ENCODE data around the gene GDPD5. TPM values are rescaled to one million over a fixed set of nuclear protein-coding genes. Genes with fewer than 3 reads are reported as not detected.

Gene GDPD5
- total and polyA plus RNA-seq, 10 of the 15 experiments (the other 5 are each of a cell fraction or from before 2014, with no cell fraction given): 0.10 to 30.0 (median 6.7) TPM

GRCh38 chr11:75450236-75450635 lies 75.5 kb downstream of the GDPD5 start:
- in situ Hi-C loops (cut with MboI) (no loop called here), intact Hi-C loops (cut with micrococcal nuclease; ENCODE audit: unreplicated experiment) (no loop called here)
- Histone ChIP-seq H3K27ac (ENCODE audit: control insufficient read depth, insufficient read depth) (no peak overlapping the region), H4K20me1 (ENCODE audit: control insufficient read depth, insufficient read depth) (no peaks in the 10 kb centered on the region), H3K79me2 (ENCODE audit: control insufficient read depth, insufficient read depth, low read length) (no peaks in the 10 kb centered on the region), H3K4me3 (no peak overlapping the region), H3K4me1 (ENCODE audit: control insufficient read depth, insufficient read depth, low read length) (no peaks in the 10 kb centered on the region), H3K27me3 (replicated peaks in 1 of 2; ENCODE audit: control insufficient read depth in 2 of 2, insufficient read depth in 2 of 2, low read length in 1 of 2) (no peaks in the 10 kb centered on the region), H2AFZ (ENCODE audit: control insufficient read depth, low read depth, low read length) (no peak overlapping the region), H3K36me3 (ENCODE audit: control insufficient read depth in 2 of 2, insufficient read depth in 2 of 2, low read length in 1 of 2) (no peaks in the 10 kb centered on the region), H3K4me2 (ENCODE audit: control insufficient read depth, insufficient read depth) (no peak overlapping the region), H3K9me3 (replicated peaks; ENCODE audit: control insufficient read depth, insufficient read depth, low read length) (no peaks in the 10 kb centered on the region; the same call in 2 of the 3 replicates), H3K9ac (ENCODE audit: control insufficient read depth, insufficient read depth, low read length) (no peak overlapping the region)
- RAD21 ChIA-PET (ENCODE audit: unreplicated experiment): no interaction called here
- SMC1A ChIA-PET (ENCODE audit: uncharacterized antibody, unreplicated experiment): interaction anchor here (1.7 kb wide), 1 partner anchor 83 kb away, joined by 5 read pairs; no protein-coding TSS in a partner anchor
- FAIRE-seq (no peak), DNase-seq (ENCODE audit: low read depth, low spot score) (no peak), ATAC-seq (no peak)
- POLR2A ChIA-PET: no interaction called here
- BruUV-seq (replicated peaks): no TSS peak
- no peak for TF ChIP-seq TARDBP (IDR thresholded peaks at IDR 0.05; ENCODE audit: borderline replicate concordance)
- TF ChIP-seq ZNF592 (IDR thresholded peaks at IDR 0.05): no peak
- CTCF ChIA-PET: interaction anchor here (0.6 to 3.0 kb wide), 4 partner anchors 19 to 80 kb away, joined by 3 to 17 read pairs (median 5); no protein-coding TSS in a partner anchor
- 78% methylated on average over 6 of the region's 7 CpGs for WGBS (ENCODE audit: insufficient coverage, insufficient replicate concordance, low lambda C conversion rate, missing lambda C conversion rate)

- no peak overlapping the region for H3K27ac ChIP-seq (ENCODE audit: control insufficient read depth, insufficient read depth)
- ATAC-seq (no peak), DNase-seq (ENCODE audit: low read depth, low spot score) (no peak), FAIRE-seq (no peak)
- ChIA-PET CTCF (interaction anchor here (0.6 to 1.1 kb wide), 2 partner anchors 19 to 104 kb away, joined by 3 read pairs; no protein-coding TSS in a partner anchor), SMC1A (ENCODE audit: uncharacterized antibody, unreplicated experiment) (no interaction called here), RAD21 (ENCODE audit: unreplicated experiment) (no interaction called here), POLR2A (no interaction called here)
- no peak overlapping the region for H3K4me3 ChIP-seq
- H3K4me2 ChIP-seq (ENCODE audit: control insufficient read depth, insufficient read depth): no peak overlapping the region
- intact Hi-C loops (cut with micrococcal nuclease; ENCODE audit: unreplicated experiment) (loop anchor here (10.0 kb wide), 1 partner anchor 255 kb away; no protein-coding TSS in a partner anchor), in situ Hi-C loops (cut with MboI) (loop anchor here (5.0 kb wide), 1 partner anchor 83 kb away; no protein-coding TSS in a partner anchor)
- 41% methylated on average over 11 of the region's 11 CpGs for WGBS (ENCODE audit: insufficient coverage, insufficient replicate concordance, low lambda C conversion rate, missing lambda C conversion rate)
- H3K79me2 ChIP-seq (ENCODE audit: control insufficient read depth, insufficient read depth, low read length): no peaks in the 10 kb centered on the region
- H4K20me1 ChIP-seq (ENCODE audit: control insufficient read depth, insufficient read depth): no peaks in the 10 kb centered on the region; the same call in 1 of the 2 replicates
- BruUV-seq (replicated peaks): no TSS peak
- H2AFZ ChIP-seq (ENCODE audit: control insufficient read depth, low read depth, low read length): no peak overlapping the region
- H3K9ac ChIP-seq (ENCODE audit: control insufficient read depth, insufficient read depth, low read length): no peak overlapping the region
- H3K36me3 ChIP-seq (ENCODE audit: control insufficient read depth in 2 of 2, insufficient read depth in 2 of 2, low read length in 1 of 2): no peaks in the 10 kb centered on the region
- H3K4me1 ChIP-seq (ENCODE audit: control insufficient read depth, insufficient read depth, low read length): no peaks in the 10 kb centered on the region
- no peaks in the 10 kb centered on the region for H3K27me3 ChIP-seq (replicated peaks in 1 of 2; ENCODE audit: control insufficient read depth in 2 of 2, insufficient read depth in 2 of 2, low read length in 1 of 2)
- H3K9me3 ChIP-seq (replicated peaks; ENCODE audit: control insufficient read depth, insufficient read depth, low read length): no peaks in the 10 kb centered on the region; the same call in 2 of the 3 replicates
- TF ChIP-seq JUND (IDR thresholded peaks at IDR 0.05; ENCODE audit: low read depth, low read length) (no peak), NFYB (IDR thresholded peaks at IDR 0.05; ENCODE audit: insufficient read depth, low read depth, low read length) (no peak), STAT1 (conservative IDR thresholded peaks at IDR 0.05) (no peak), IRF5 (IDR thresholded peaks at IDR 0.05; ENCODE audit: borderline replicate concordance) (no peak), KLF5 (IDR thresholded peaks at IDR 0.05; ENCODE audit: partially characterized antibody) (no peak), NR2C1 (IDR thresholded peaks at IDR 0.05) (no peak), NBN (IDR thresholded peaks at IDR 0.05) (no peak), GATAD2B (conservative IDR thresholded peaks at IDR 0.05; ENCODE audit: low read depth) (no peak), PAX5 (IDR thresholded peaks at IDR 0.05; ENCODE audit: borderline replicate concordance, low read depth, low read length) (no peak), MXI1 (IDR thresholded peaks at IDR 0.05; ENCODE audit: low read depth, low read length) (no peak), SPI1 (IDR thresholded peaks at IDR 0.05; ENCODE audit: borderline replicate concordance, insufficient read depth, low read depth, low read length) (no peak)
Observed at GRCh38 chr11:75449776-75450175, 76.0 kb downstream of the GDPD5 start.
